GM20431 (cell line): ENCODE results near the gene SCUBE3.

Experiments used
- in situ Hi-C: fragments of 300-500 bp; cut with MseI, MboI; formaldehyde crosslinking; loops from one replicate; pipeline ENCODE4 v1.15.0; 2020; ENCODE audit warnings: low sequenced_read_pairs; ENCODE audit not compliant: unreplicated experiment

Gene SCUBE3

GRCh38 chr6:35213824-35214756, at the start of gene SCUBE3:
Gene SCUBE3, plus strand, starts transcription at chr6:35213956. Its CDS starts 463 bp downstream, at chr6:35214419.
- in situ Hi-C loops: no loop called here

GRCh38 chr6:35164277-35164676, 49.5 kb upstream of the SCUBE3 start:
- in situ Hi-C loops: no loop called here

GRCh38 chr6:35164868-35165267, 48.9 kb upstream of the SCUBE3 start:
- in situ Hi-C loops: no loop called here

- in situ Hi-C loops: no loop called here
Measured at GRCh38 chr6:35165630-35166071, 48.1 kb upstream of the SCUBE3 start.

- in situ Hi-C loops: no loop called here
Measured at GRCh38 chr6:35166116-35166515, 47.6 kb upstream of the SCUBE3 start.

- in situ Hi-C loops: no loop called here
Measured at GRCh38 chr6:35166520-35166919, 47.2 kb upstream of the SCUBE3 start.

GRCh38 chr6:35167505-35167904, 46.3 kb upstream of the SCUBE3 start:
- in situ Hi-C loops: no loop called here

- in situ Hi-C loops: no loop called here
Measured at GRCh38 chr6:35168461-35168861, 45.3 kb upstream of the SCUBE3 start.

- in situ Hi-C loops: no loop called here
Measured at GRCh38 chr6:35170166-35170565, 43.6 kb upstream of the SCUBE3 start.

- in situ Hi-C loops: no loop called here
Measured at GRCh38 chr6:35170891-35171290, 42.9 kb upstream of the SCUBE3 start.

GRCh38 chr6:35173044-35173426, 40.7 kb upstream of the SCUBE3 start:
- in situ Hi-C loops: no loop called here

GRCh38 chr6:35173427-35174087, 40.2 kb upstream of the SCUBE3 start:
- in situ Hi-C loops: no loop called here

GRCh38 chr6:35174088-35174434, 39.7 kb upstream of the SCUBE3 start:
- in situ Hi-C loops: no loop called here

GRCh38 chr6:35174501-35174900, 39.3 kb upstream of the SCUBE3 start:
- in situ Hi-C loops: no loop called here

GRCh38 chr6:35176301-35177024, 37.3 kb upstream of the SCUBE3 start:
- in situ Hi-C loops: no loop called here

- in situ Hi-C loops: no loop called here
Measured at GRCh38 chr6:35177157-35177556, 36.6 kb upstream of the SCUBE3 start.

GRCh38 chr6:35177596-35177995, 36.2 kb upstream of the SCUBE3 start:
- in situ Hi-C loops: no loop called here

- in situ Hi-C loops: no loop called here
Measured at GRCh38 chr6:35178012-35178411, 35.7 kb upstream of the SCUBE3 start.

GRCh38 chr6:35178932-35179832, 34.6 kb upstream of the SCUBE3 start:
- in situ Hi-C loops: no loop called here
